Choroid plexus epithelial cell (primary cell): ENCODE measurements around the gene MBL2.

ENCODE experiments used
- DNase-seq: peaks from one replicate; pipeline ENCODE4 v3.0.0-alpha.2; 2010; ENCODE audit warnings: low read depth
- H3K4me3 ChIP-seq: 2 replicates; pipeline ENCODE4 v1.5.1; 2011; ENCODE audit warnings: low read depth, mild to moderate bottlenecking, control low read depth, low read length, moderate library complexity
- CTCF ChIP-seq: conservative IDR thresholded peaks from 2 replicates; pipeline ENCODE4 v1.5.1; 2011; ENCODE audit warnings: low read depth, mild to moderate bottlenecking, control low read depth, inconsistent platforms, low read length, moderate library complexity

The MBL2 gene

GRCh38 chr10:52779541-52780390 lies 7.2 kb upstream of the MBL2 start:
- DNase-seq: peak; percentile 80
- TF ChIP-seq CTCF: peak; percentile 98
- no peak overlapping the region for H3K4me3 ChIP-seq

- peak; percentile 86 for TF ChIP-seq CTCF
- peak overlapping the region; percentile 22 for H3K4me3 ChIP-seq
- DNase-seq: peak; percentile 73
Observed at GRCh38 chr10:52778511-52779392, 6.2 kb upstream of the MBL2 start.

DNA sequence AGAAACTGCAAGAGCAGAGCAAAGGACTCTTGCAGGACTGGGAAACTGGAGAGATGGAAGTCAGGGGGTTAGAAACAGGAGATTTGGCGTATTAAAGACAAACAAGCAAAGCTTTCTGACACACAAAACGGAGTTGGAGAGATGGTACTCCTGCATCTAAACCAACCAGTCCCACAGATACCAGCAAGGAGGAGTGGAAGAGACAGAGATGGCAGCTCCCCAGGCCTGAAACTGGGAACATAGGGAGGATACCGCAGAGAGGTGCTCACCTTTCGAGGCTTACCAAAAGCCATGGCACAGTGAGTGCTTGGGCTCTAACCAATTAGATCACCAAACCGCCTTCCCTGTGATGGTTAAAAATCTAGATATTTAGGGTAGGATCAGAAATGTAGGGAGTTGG lies 4.8 kb upstream of the MBL2 start:
- TF ChIP-seq CTCF: no peak
- H3K4me3 ChIP-seq: no peak overlapping the region
- DNase-seq: no peak

DNA sequence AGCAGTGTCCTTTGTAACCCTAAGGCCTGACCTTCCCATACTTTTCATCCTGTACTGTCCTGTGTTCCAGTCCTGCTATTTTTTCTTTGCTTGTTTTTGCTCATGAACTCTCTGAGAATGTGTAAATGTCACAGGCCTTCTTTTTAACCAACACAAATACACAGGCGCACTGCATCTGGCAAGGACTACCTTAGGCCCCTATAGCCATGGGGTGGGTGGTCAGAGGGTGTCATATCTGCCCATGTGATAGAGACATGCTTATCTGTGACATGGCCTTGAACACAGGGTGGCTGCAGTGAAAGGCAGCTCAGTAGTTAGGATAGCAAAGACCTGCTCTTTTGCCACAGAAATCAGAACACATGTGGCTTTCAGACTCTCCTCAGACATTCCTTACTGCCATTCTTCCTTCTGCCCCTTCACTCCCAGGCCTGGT lies 3.9 kb upstream of the MBL2 start:
- DNase-seq: no peak
- no peak for TF ChIP-seq CTCF
- no peak overlapping the region for H3K4me3 ChIP-seq

DNA sequence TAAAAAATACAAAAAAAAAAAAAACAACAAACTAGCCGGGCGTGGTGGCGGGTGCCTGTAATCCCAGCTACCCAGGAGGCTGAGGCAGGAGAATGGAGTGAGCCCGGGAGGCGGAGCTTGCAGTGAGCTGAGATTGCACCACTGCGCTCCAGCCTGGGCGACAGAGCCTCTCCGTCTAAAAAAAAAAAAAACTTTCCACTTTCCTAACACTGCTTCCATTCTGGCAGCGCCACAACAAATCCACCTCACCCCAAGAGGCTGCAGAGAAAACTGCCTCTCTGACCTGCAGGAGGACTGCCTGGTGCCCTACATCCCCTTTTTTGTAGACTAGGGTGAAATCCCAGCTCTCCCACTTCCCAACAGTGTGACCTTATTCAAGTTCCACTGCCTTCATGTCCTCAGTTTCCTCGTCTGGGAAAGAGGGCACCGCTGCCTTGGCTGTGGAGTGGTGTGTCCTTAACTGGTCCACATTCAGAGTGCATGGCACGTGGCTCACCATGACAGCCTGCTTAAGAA lies 2.6 kb upstream of the MBL2 start:
- no peak for DNase-seq
- no peak for TF ChIP-seq CTCF
- H3K4me3 ChIP-seq: no peak overlapping the region

- TF ChIP-seq CTCF: no peak
- no peak for DNase-seq
Observed at GRCh38 chr10:52774600-52775106, 2.1 kb upstream of the MBL2 start.

More at GRCh38 chr10:52774600-52775106, 2.1 kb upstream of the MBL2 start:
- no peak overlapping the region for H3K4me3 ChIP-seq
